Transverse colon (tissue), 4 donors: ENCODE measurements around the gene GSG1L. TPM values are rescaled to one million over a fixed set of nuclear protein-coding genes. Genes with fewer than 3 reads are reported as not detected.

Source experiments
- DNase-seq: peaks from one replicate; pipeline ENCODE4 v3.0.0-alpha.2; 2019
- H3K27ac ChIP-seq, 4 donors: fragments of 200-600 bp; sonication (generic); 2 replicates each; pipeline ENCODE4 v1.5.1; 2016 to 2018; ENCODE audit warnings: inconsistent platforms in 4 of 4
- H3K27me3 ChIP-seq: fragments of 200-600 bp; sonication (generic); 2 replicates; pipeline ENCODE4 v1.5.1; 2017; ENCODE audit warnings: inconsistent platforms
- H3K36me3 ChIP-seq, 4 donors: fragments of 200-600 bp; sonication (generic); 2 replicates each; pipeline ENCODE4 v1.5.1; 2017 to 2019; ENCODE audit warnings: inconsistent platforms in 4 of 4
- H3K4me1 ChIP-seq, 4 donors: fragments of 200-600 bp; sonication (generic); 2 replicates each; pipeline ENCODE4 v1.5.1; 2017 to 2020; ENCODE audit warnings: inconsistent platforms in 4 of 4
- H3K4me3 ChIP-seq, 4 donors: fragments of 200-600 bp; sonication (generic); 1 replicate in 1 of 4; 2 replicates in 3 of 4; pipeline versions ENCODE4 v1.5.1 to v1.6.1; 2017 to 2019; ENCODE audit warnings: inconsistent platforms in 4 of 4
- H3K9me3 ChIP-seq, 2 donors: fragments of 200-600 bp; sonication (generic); 2 replicates each; pipeline ENCODE4 v1.5.1; 2017 to 2019; ENCODE audit warnings: inconsistent platforms in 2 of 2
- CTCF ChIP-seq, 5 experiments: fragments of 200-600 bp in 3 of 5; fragments of 450-650 bp in 2 of 5; sonication (generic) in 3 of 5; IDR thresholded peaks; 1 replicate in 2 of 5; 2 replicates in 3 of 5; pipeline ENCODE4 v1.5.1; 2016 to 2017; ENCODE audit warnings: antibody characterized with exemption in 5 of 5, inconsistent platforms in 3 of 5, mild to moderate bottlenecking in 2 of 5, moderate library complexity in 1 of 5
- EP300 ChIP-seq: sonication (generic); formaldehyde crosslinking; IDR thresholded peaks from one replicate; pipeline ENCODE4 v1.6.1; 2017; ENCODE audit warnings: antibody characterized with exemption, low read depth
- POLR2A ChIP-seq: fragments of 450-650 bp; IDR thresholded peaks from one replicate; pipeline ENCODE4 v1.6.1; 2016; ENCODE audit warnings: antibody characterized with exemption, mild to moderate bottlenecking, moderate library complexity
- POLR2AphosphoS5 ChIP-seq, 3 donors: sonication (generic); formaldehyde crosslinking; IDR thresholded peaks; one replicate each; pipeline ENCODE4 v1.6.1; 2016; ENCODE audit warnings: antibody characterized with exemption in 3 of 3
- WGBS, 2 donors: methylation state at CpG; one replicate each; pipeline ENCODE4 v1.1.5; 2018; ENCODE audit warnings: low coverage in 1 of 2; 5-methylcytosine and 5-hydroxymethylcytosine counted together
- in situ Hi-C, 4 donors: fragments of 200-750 bp; cut with MboI; loops; one replicate each; pipeline versions ENCODE4 v1.15.0 to v1.15.1; 2017; ENCODE audit warnings: low sequenced_read_pairs in 3 of 4, low pct_ligation_motif_present in 1 of 4, low pct_unique_long_range_greater_than_20kb in 1 of 4
- intact Hi-C: fragments of 100-400 bp; cut with DNase I; formaldehyde crosslinking; loops from one replicate; pipeline ENCODE4 v1.15.1; 2023; ENCODE audit warnings: low total_unique reads
- total RNA-seq, 4 donors: library from RNA; depleted of rRNA; stranded (reverse); fragments of >200 nt; gene quantifications; one replicate each; pipeline ENCODE4 v1.1.0, GENCODE V29; 2016

GSG1L gene
- total RNA-seq, 4 donors from 2014 or later: not detected

DNA sequence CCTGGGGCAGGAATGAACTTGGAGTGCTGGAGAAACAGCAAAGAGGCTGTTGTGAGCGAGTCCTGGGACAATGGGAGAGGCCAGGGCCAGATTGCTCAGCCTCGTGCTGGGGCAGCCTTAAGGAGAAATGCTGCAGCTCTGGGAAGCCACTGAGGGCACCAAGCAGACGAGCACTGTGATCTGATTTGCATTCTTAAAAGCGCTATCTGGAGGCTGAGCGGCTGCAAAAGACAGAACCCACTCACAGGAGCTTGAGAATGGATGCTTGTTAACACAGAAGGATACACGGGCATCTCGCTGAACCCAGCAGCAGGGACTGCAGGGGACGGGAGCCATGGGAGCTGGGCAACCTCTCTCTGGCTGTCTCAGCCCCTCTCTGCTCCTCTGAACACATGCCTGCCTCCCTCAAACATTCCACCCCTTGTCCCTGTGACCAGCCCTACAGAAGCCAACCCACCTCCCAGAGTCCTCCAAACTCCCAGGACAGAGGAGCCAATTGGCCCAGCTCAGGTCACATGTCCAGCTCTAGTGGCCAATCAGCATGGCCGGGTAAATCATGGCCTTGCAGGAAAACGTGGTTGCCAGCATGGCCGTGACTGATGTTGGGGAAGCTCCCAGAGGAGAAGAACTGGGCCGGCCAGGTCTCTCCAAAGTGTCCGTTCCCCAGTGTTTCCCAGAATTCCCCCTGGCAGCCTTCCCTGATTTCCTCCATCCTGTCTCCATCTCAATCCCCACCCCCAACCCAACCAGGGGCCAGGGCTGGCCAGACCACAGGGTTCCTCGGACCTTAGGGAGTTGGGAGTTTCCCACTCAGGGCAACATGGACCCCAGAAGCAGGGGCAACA, 60.3 kb downstream of the GSG1L start:
- Histone ChIP-seq H3K9me3 (no peaks in the 10 kb centered on the region), H3K4me1 (no peaks in the 10 kb centered on the region), H3K36me3 (no peaks in the 10 kb centered on the region), H3K27me3 (no peaks in the 10 kb centered on the region), H3K27ac (no peak overlapping the region), H3K4me3 (no peak overlapping the region)
- in situ Hi-C loops (no loop called here), intact Hi-C loops (no loop called here)
- TF ChIP-seq POLR2A: no peak
- TF ChIP-seq EP300: no peak
- TF ChIP-seq CTCF (IDR thresholded peaks at IDR 0.05): no peak
- no peak for TF ChIP-seq POLR2AphosphoS5 (IDR thresholded peaks at IDR 0.05)
- DNase-seq: no peak
- WGBS, 2 donors: 73 to 100% methylated on average over 1 to 13 of the region's 14 CpGs

- no peak for DNase-seq
Measured at GRCh38 chr16:28001642-28002041, 61.9 kb downstream of the GSG1L start.

GRCh38 chr16:28001184-28001583, 62.3 kb downstream of the GSG1L start:
- Histone ChIP-seq H3K36me3 (no peaks in the 10 kb centered on the region), H3K9me3 (no peaks in the 10 kb centered on the region), H3K27ac (no peak overlapping the region), H3K4me3 (no peak overlapping the region), H3K4me1 (no peaks in the 10 kb centered on the region), H3K27me3 (no peaks in the 10 kb centered on the region)
- 63% methylated on average over 9 of the region's 9 CpGs; no CpG with 5 or more reads in 1 of the 2 donors for WGBS, 2 donors
- intact Hi-C loops (no loop called here), in situ Hi-C loops (no loop called here)
- TF ChIP-seq POLR2A: no peak
- no peak for TF ChIP-seq CTCF (IDR thresholded peaks at IDR 0.05)
- TF ChIP-seq POLR2AphosphoS5 (IDR thresholded peaks at IDR 0.05): no peak
- TF ChIP-seq EP300: no peak
- DNase-seq: no peak

More at GRCh38 chr16:28001642-28002041, 61.9 kb downstream of the GSG1L start:
- TF ChIP-seq EP300 (no peak), CTCF (IDR thresholded peaks at IDR 0.05) (no peak), POLR2A (no peak), POLR2AphosphoS5 (IDR thresholded peaks at IDR 0.05) (no peak)
- Histone ChIP-seq H3K36me3 (no peaks in the 10 kb centered on the region), H3K27me3 (no peaks in the 10 kb centered on the region), H3K4me3 (no peak overlapping the region), H3K9me3 (no peaks in the 10 kb centered on the region), H3K27ac (no peak overlapping the region), H3K4me1 (no peaks in the 10 kb centered on the region)
- WGBS, 2 donors: 55 to 78% methylated on average over 2 to 4 of the region's 4 CpGs
- intact Hi-C loops: no loop called here
- in situ Hi-C loops: no loop called here

DNA sequence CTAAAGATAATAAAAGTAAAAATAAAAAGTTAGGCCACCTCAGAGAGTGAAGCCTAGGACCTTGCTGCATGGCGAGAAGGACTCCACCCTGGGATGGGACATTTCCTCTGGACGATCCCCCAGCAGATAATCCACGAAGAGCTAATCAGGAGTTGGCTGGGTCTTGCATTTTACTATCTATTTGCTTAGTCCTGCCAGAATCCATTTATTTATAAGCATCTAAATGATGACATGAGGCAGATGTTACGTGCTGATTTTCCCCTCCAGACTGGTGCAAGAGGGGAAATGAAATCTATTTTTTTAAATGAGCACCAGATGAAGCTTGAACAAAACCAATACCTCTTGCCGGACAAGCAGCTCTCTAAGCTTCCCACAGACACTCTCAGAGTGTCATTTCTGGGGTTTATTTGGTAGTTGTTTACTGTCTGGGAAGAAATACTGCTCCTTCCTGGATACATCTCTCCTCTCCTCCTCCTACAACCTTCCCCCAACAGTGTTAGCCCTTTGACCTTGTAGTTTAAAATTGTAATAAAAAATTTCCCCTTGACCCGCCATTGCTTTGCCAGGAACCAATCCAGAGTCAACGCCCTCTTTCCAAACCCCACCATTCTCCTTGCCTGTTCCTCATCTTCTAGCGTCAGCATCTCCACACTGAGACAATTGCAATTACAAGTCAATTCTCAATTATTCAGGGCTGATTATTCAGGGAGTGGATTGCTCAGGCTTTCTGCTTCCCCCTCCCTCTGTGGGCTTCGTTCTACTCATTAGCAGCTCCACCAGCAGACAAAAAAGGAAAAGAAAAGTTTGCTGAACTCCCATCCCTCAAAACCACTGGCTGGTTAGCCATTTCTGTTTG, 63.0 kb downstream of the GSG1L start:
- Histone ChIP-seq H3K9me3 (no peaks in the 10 kb centered on the region), H3K4me3 (no peak overlapping the region), H3K36me3 (no peaks in the 10 kb centered on the region), H3K27me3 (no peaks in the 10 kb centered on the region), H3K27ac (no peak overlapping the region), H3K4me1 (no peaks in the 10 kb centered on the region)
- in situ Hi-C loops: no loop called here
- no peak for DNase-seq
- intact Hi-C loops: no loop called here
- 39% methylated on average over 2 to 9 of the region's 9 CpGs for WGBS, 2 donors
- no peak for TF ChIP-seq EP300
- TF ChIP-seq POLR2AphosphoS5 (IDR thresholded peaks at IDR 0.05): no peak
- no peak for TF ChIP-seq CTCF (IDR thresholded peaks at IDR 0.05)
- no peak for TF ChIP-seq POLR2A
